ENCODE data around the gene TAF4.

DNA sequence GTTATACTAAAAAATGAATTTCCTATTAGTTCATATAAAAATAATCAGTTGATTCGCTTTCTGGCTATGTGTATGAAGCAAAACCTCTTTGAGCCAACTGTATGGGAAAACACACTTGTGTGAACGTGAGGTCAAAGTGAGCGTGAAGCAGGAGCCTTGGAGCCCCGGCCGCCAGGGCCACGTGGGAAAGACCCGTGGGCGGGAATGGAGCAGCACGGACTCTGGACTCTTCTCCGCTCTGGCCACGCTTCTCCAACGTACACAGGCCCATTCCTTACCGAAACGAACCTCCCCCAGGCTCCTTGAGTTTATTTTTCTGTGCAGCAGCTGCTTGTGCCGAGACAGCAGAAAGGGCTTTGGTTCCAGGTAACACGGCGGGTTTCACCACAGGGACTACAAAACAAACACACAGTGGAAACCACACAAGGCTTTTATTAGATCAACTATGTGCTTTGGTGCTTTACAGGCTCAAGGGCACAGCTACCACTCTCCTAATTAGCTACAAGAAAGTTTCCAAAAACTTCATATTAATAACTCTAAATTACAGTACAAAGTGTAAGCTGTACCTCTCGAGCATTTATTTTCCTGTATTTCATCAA is 62.7 kb downstream of the TAF4 start:
- TF ChIP-seq, protein P1, sequence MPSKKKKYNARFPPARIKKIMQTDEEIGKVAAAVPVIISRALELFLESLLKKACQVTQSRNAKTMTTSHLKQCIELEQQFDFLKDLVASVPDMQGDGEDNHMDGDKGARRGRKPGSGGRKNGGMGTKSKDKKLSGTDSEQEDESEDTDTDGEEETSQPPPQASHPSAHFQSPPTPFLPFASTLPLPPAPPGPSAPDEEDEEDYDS (CRISPR knock-in tag; IDR thresholded peaks at IDR 0.05): no peak
- TF ChIP-seq NR3C1 (CRISPR knock-in tag; IDR thresholded peaks at IDR 0.05) (no peak), YY1 (IDR thresholded peaks at IDR 0.05; ENCODE audit: insufficient read depth, insufficient replicate concordance, low read depth, low read length) (no peak), KLF16 (CRISPR knock-in tag; IDR thresholded peaks at IDR 0.05) (no peak), ZNF282 (IDR thresholded peaks at IDR 0.05; ENCODE audit: partially characterized antibody) (no peak), ZNF776 (CRISPR knock-in tag; IDR thresholded peaks at IDR 0.05) (no peak)
- TF ChIP-seq, protein P2, sequence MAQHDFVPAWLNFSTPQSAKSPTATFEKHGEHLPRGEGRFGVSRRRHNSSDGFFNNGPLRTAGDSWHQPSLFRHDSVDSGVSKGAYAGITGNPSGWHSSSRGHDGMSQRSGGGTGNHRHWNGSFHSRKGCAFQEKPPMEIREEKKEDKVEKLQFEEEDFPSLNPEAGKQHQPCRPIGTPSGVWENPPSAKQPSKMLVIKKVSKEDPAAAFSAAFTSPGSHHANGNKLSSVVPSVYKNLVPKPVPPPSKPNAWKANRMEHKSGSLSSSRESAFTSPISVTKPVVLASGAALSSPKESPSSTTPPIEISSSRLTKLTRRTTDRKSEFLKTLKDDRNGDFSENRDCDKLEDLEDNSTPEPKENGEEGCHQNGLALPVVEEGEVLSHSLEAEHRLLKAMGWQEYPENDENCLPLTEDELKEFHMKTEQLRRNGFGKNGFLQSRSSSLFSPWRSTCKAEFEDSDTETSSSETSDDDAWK (CRISPR knock-in tag; IDR thresholded peaks at IDR 0.05): no peak
- TF ChIP-seq, protein P3, sequence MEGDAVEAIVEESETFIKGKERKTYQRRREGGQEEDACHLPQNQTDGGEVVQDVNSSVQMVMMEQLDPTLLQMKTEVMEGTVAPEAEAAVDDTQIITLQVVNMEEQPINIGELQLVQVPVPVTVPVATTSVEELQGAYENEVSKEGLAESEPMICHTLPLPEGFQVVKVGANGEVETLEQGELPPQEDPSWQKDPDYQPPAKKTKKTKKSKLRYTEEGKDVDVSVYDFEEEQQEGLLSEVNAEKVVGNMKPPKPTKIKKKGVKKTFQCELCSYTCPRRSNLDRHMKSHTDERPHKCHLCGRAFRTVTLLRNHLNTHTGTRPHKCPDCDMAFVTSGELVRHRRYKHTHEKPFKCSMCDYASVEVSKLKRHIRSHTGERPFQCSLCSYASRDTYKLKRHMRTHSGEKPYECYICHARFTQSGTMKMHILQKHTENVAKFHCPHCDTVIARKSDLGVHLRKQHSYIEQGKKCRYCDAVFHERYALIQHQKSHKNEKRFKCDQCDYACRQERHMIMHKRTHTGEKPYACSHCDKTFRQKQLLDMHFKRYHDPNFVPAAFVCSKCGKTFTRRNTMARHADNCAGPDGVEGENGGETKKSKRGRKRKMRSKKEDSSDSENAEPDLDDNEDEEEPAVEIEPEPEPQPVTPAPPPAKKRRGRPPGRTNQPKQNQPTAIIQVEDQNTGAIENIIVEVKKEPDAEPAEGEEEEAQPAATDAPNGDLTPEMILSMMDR (CRISPR knock-in tag; IDR thresholded peaks at IDR 0.05): 0 out of 2 replicates have a peak, but pooled peaks have one; percentile 4

Data from HepG2 (cell line).